ENCODE measurements around the gene ABCA1. TPM values are rescaled to one million over a fixed set of nuclear protein-coding genes. Genes with fewer than 3 reads are reported as not detected.

Gene ABCA1
- total RNA-seq, 1 donor from 2014 or later, result 10.8 TPM

- peaks cover 9% of the 10 kb centered on the region for H3K36me3 ChIP-seq
- no peak for TF ChIP-seq CTCF (IDR thresholded peaks at IDR 0.05; ENCODE audit: borderline replicate concordance)
Measured at GRCh38 chr9:104746285-104746684, 181.7 kb downstream of the ABCA1 start.

GRCh38 chr9:104745852-104746251 is 182.1 kb downstream of the ABCA1 start:
- intact Hi-C loops (cut with micrococcal nuclease), result no loop called here
- no peak for TF ChIP-seq CTCF (IDR thresholded peaks at IDR 0.05; ENCODE audit: borderline replicate concordance)
- H3K4me3 ChIP-seq, result no peak overlapping the region

More at GRCh38 chr9:104746285-104746684, 181.7 kb downstream of the ABCA1 start:
- Histone ChIP-seq H3K27me3 (ENCODE audit: low read depth) (no peaks in the 10 kb centered on the region), H3K9me3 (replicated peaks) (no peaks in the 10 kb centered on the region), H3K27ac (replicated peaks) (no peak overlapping the region), H3K4me3 (no peak overlapping the region), H3K4me1 (peaks cover 29% of the 10 kb centered on the region)
- intact Hi-C loops (cut with micrococcal nuclease), result no loop called here
- DNase-seq, result no peak

GRCh38 chr9:104743376-104743985 is 184.5 kb downstream of the ABCA1 start:
- Histone ChIP-seq H3K36me3 (no peaks in the 10 kb centered on the region), H3K27me3 (ENCODE audit: low read depth) (no peaks in the 10 kb centered on the region), H3K27ac (replicated peaks) (no peak overlapping the region), H3K4me1 (peaks cover 17% of the 10 kb centered on the region), H3K9me3 (replicated peaks) (no peaks in the 10 kb centered on the region), H3K4me3 (no peak overlapping the region)
- no peak for DNase-seq
- intact Hi-C loops (cut with micrococcal nuclease), result no loop called here
- TF ChIP-seq CTCF (IDR thresholded peaks at IDR 0.05; ENCODE audit: borderline replicate concordance), result peak; percentile 77

More at GRCh38 chr9:104745852-104746251, 182.1 kb downstream of the ABCA1 start:
- no peak overlapping the region for H3K27ac ChIP-seq (replicated peaks)
- H3K36me3 ChIP-seq, result peaks cover 4% of the 10 kb centered on the region
- H3K27me3 ChIP-seq (ENCODE audit: low read depth), result no peaks in the 10 kb centered on the region
- DNase-seq, result no peak
- peaks cover 29% of the 10 kb centered on the region for H3K4me1 ChIP-seq
- H3K9me3 ChIP-seq (replicated peaks), result no peaks in the 10 kb centered on the region

- no peak overlapping the region for H3K27ac ChIP-seq (replicated peaks)
- no peak for TF ChIP-seq CTCF (IDR thresholded peaks at IDR 0.05; ENCODE audit: borderline replicate concordance)
- H3K36me3 ChIP-seq, result no peaks in the 10 kb centered on the region
- H3K4me1 ChIP-seq, result no peaks in the 10 kb centered on the region
- no peak for DNase-seq
- intact Hi-C loops (cut with micrococcal nuclease), result no loop called here
- H3K27me3 ChIP-seq (ENCODE audit: low read depth), result no peaks in the 10 kb centered on the region
- no peaks in the 10 kb centered on the region for H3K9me3 ChIP-seq (replicated peaks)
- no peak overlapping the region for H3K4me3 ChIP-seq
Measured at GRCh38 chr9:104740621-104741020, 187.3 kb downstream of the ABCA1 start.

GRCh38 chr9:104738452-104738851 is 189.5 kb downstream of the ABCA1 start:
- Histone ChIP-seq H3K4me3 (no peak overlapping the region), H3K27ac (replicated peaks) (no peak overlapping the region), H3K36me3 (no peaks in the 10 kb centered on the region), H3K4me1 (no peaks in the 10 kb centered on the region), H3K9me3 (replicated peaks) (no peaks in the 10 kb centered on the region), H3K27me3 (ENCODE audit: low read depth) (no peaks in the 10 kb centered on the region)
- no peak for DNase-seq
- intact Hi-C loops (cut with micrococcal nuclease), result no loop called here
- TF ChIP-seq CTCF (IDR thresholded peaks at IDR 0.05; ENCODE audit: borderline replicate concordance), result no peak

Other genes with a start within 250 kb of the ABCA1 start
- gene OR13D1, start 233.6 kb downstream of the ABCA1 start, total RNA-seq, result not detected
- 25.3 TPM for gene NIPSNAP3A, start 180.5 kb downstream of the ABCA1 start, total RNA-seq
- 34.0 TPM for gene NIPSNAP3B, start 164.0 kb downstream of the ABCA1 start, total RNA-seq